IPS-11a (cell line): Measurements from ENCODE around the gene SC5D.

ENCODE experiments used
- H3K4me3 ChIP-seq: one replicate; pipeline ENCODE4 v1.5.1; 2013; ENCODE audit warnings: low read depth, low read length, control low read depth

Gene SC5D

GRCh38 chr11:121291896-121292494 is 576 bp upstream of the SC5D start:
- H3K4me3 ChIP-seq: peak overlapping the region; percentile 59

- peak overlapping the region; percentile 59 for H3K4me3 ChIP-seq
Observed at GRCh38 chr11:121293288-121293594, 670 bp downstream of the SC5D start.

GRCh38 chr11:121295246-121296029 is 2.9 kb downstream of the SC5D start:
- no peak overlapping the region for H3K4me3 ChIP-seq

- no peak overlapping the region for H3K4me3 ChIP-seq
Observed at GRCh38 chr11:121297872-121298271, 5.3 kb downstream of the SC5D start.

- no peak overlapping the region for H3K4me3 ChIP-seq
Observed at GRCh38 chr11:121298774-121299173, 6.2 kb downstream of the SC5D start.

GRCh38 chr11:121299417-121299816 is 6.8 kb downstream of the SC5D start:
- no peak overlapping the region for H3K4me3 ChIP-seq

- H3K4me3 ChIP-seq: no peak overlapping the region
Observed at GRCh38 chr11:121300313-121300971, 7.9 kb downstream of the SC5D start.

GRCh38 chr11:121300972-121301699 is 8.6 kb downstream of the SC5D start:
- no peak overlapping the region for H3K4me3 ChIP-seq

GRCh38 chr11:121304759-121305158 is 12.2 kb downstream of the SC5D start:
- no peak overlapping the region for H3K4me3 ChIP-seq

- no peak overlapping the region for H3K4me3 ChIP-seq
Observed at GRCh38 chr11:121308816-121309215, 16.2 kb downstream of the SC5D start.

GRCh38 chr11:121309688-121310087 is 17.1 kb downstream of the SC5D start:
- no peak overlapping the region for H3K4me3 ChIP-seq

GRCh38 chr11:121310908-121311307 is 18.3 kb downstream of the SC5D start:
- H3K4me3 ChIP-seq: no peak overlapping the region

- no peak overlapping the region for H3K4me3 ChIP-seq
Observed at GRCh38 chr11:121311373-121311772, 18.8 kb downstream of the SC5D start.

- no peak overlapping the region for H3K4me3 ChIP-seq
Observed at GRCh38 chr11:121312483-121312882, 19.9 kb downstream of the SC5D start.

GRCh38 chr11:121318848-121319834 is 26.6 kb downstream of the SC5D start:
- H3K4me3 ChIP-seq: no peak overlapping the region

GRCh38 chr11:121321614-121322243 is 29.2 kb downstream of the SC5D start:
- H3K4me3 ChIP-seq: no peak overlapping the region

GRCh38 chr11:121323046-121323607 is 30.6 kb downstream of the SC5D start:
- no peak overlapping the region for H3K4me3 ChIP-seq

- H3K4me3 ChIP-seq: no peak overlapping the region
Observed at GRCh38 chr11:121326230-121326629, 33.7 kb downstream of the SC5D start.

GRCh38 chr11:121327553-121327952 is 35.0 kb downstream of the SC5D start:
- H3K4me3 ChIP-seq: no peak overlapping the region
